NB4 (cell line): Measurements from ENCODE around the gene POU6F2.

Source experiments
- DNase-seq: peaks from one replicate; pipeline ENCODE4 v3.0.0; 2010; ENCODE audit warnings: low read depth
- H3K4me3 ChIP-seq: one replicate; pipeline ENCODE4 v1.5.1; 2011; ENCODE audit warnings: mild to moderate bottlenecking, low read depth, low read length, moderate library complexity
- CTCF ChIP-seq: IDR thresholded peaks from one replicate; pipeline ENCODE4 v1.5.1; 2012; ENCODE audit warnings: low read depth, low read length
- MAX ChIP-seq: IDR thresholded peaks from 2 replicates; pipeline ENCODE4 v1.6.1; 2011; ENCODE audit warnings: low read depth, low read length
- MYC ChIP-seq: IDR thresholded peaks from 2 replicates; pipeline ENCODE4 v1.6.1; 2011; ENCODE audit warnings: low read depth, low read length
- POLR2A ChIP-seq: IDR thresholded peaks from 2 replicates; pipeline ENCODE4 v1.6.1; 2011; ENCODE audit warnings: mild to moderate bottlenecking; ENCODE audit not compliant: insufficient read length; ENCODE audit errors: extremely low read depth

Gene POU6F2

GRCh38 chr7:39301543-39301942 is 323.8 kb downstream of the POU6F2 start:
- DNase-seq = no peak
- TF ChIP-seq MYC (no peak), MAX (no peak), POLR2A (no peak), CTCF (no peak)
- H3K4me3 ChIP-seq = no peak overlapping the region

DNA sequence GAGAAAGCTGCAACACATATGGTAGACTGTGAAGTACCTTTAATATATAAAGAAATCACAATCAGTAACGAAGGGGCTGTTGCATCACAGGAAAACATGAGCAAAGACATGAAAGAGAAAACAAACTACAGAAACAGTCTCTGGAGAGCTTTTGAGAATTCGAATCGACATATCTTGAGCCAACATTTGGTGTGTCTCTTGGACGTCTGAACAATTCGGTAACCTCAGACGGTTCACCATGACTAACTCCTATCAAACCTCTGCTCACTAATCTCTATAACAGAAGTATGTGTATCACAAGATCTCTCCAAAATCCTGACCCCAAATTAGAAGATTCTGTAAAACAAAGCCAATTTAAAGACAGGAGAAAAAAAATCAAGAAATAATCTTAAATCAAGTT is 326.5 kb downstream of the POU6F2 start:
- no peak for DNase-seq
- no peak for TF ChIP-seq CTCF
- no peak for TF ChIP-seq MAX
- no peak for TF ChIP-seq MYC
- no peak for TF ChIP-seq POLR2A

GRCh38 chr7:39304668-39305405 is 327.1 kb downstream of the POU6F2 start:
- DNase-seq = no peak
- H3K4me3 ChIP-seq = no peak overlapping the region
- TF ChIP-seq POLR2A (no peak), CTCF (no peak)

More for the DNA sequence above, 326.5 kb downstream of the POU6F2 start:
- no peak overlapping the region for H3K4me3 ChIP-seq

GRCh38 chr7:39306016-39306570 is 328.4 kb downstream of the POU6F2 start:
- H3K4me3 ChIP-seq = no peak overlapping the region
- no peak for TF ChIP-seq MYC
- no peak for TF ChIP-seq POLR2A
- TF ChIP-seq CTCF = no peak
- no peak for TF ChIP-seq MAX
- DNase-seq = no peak

DNA sequence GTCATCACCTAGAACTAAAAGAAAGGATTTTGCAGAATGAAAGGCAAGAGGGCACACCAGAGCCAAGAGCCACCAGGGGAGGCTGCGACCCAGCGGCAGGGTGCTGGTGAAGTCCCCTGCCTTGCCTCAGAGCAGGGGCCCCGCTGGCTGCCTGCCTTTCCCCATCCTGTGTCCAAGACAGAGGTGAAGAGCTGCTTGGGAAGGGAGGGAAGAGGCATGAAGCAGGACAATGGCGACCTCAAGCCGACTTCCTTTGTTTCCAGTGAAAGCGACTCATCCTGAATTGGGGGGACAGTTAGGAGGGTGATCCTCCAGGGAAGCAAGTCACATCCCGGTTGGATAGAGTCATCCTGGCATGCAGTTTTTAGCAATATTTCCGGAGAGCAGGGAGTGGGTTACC is 333.0 kb downstream of the POU6F2 start:
- DNase-seq = no peak
- H3K4me3 ChIP-seq = no peak overlapping the region
- no peak for TF ChIP-seq MYC

GRCh38 chr7:39312254-39312989 is 334.7 kb downstream of the POU6F2 start:
- H3K4me3 ChIP-seq = no peak overlapping the region
- no peak for DNase-seq
- TF ChIP-seq CTCF (no peak), POLR2A (no peak), MYC (no peak)
